ENCODE measurements around the gene JARID2.

Gene JARID2

GRCh38 chr6:15499591-15499990, 253.7 kb downstream of the JARID2 start:
- no peak for DNase-seq

GRCh38 chr6:15500078-15500740, 254.3 kb downstream of the JARID2 start:
- no peak for DNase-seq

DNA sequence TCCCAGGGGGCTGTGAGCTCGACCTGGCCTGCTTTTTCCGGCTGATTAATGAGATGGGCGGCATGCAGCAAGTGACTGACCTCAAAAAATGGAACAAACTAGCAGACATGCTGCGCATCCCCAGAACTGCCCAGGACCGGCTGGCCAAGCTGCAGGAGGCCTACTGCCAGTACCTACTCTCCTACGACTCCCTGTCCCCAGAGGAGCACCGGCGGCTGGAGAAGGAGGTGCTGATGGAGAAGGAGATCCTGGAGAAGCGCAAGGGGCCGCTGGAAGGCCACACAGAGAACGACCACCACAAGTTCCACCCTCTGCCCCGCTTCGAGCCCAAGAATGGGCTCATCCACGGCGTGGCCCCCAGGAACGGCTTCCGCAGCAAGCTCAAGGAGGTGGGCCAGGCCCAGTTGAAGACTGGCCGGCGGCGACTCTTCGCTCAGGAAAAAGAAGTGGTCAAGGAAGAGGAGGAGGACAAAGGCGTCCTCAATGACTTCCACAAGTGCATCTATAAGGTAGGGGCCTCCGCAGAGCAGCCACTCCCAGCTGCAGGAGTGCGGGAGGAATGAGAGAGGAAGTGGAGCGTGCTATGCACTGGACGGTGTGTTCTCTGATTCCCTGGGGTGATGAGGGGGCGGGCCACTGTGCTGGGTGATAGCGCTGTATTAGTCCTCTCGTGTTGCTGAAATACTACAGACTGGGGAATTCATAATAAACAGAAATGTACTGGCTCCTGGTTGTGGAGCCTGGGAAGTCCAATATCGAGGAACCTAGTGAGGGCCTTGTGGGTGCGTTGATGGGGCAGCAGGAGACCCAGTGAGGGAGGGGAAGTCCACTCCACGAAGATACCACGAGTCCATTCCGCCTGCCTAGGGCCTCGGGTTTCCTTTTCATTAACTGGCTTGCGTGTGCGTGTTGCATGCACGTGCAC, 255.3 kb downstream of the JARID2 start:
- no peak for DNase-seq

DNA sequence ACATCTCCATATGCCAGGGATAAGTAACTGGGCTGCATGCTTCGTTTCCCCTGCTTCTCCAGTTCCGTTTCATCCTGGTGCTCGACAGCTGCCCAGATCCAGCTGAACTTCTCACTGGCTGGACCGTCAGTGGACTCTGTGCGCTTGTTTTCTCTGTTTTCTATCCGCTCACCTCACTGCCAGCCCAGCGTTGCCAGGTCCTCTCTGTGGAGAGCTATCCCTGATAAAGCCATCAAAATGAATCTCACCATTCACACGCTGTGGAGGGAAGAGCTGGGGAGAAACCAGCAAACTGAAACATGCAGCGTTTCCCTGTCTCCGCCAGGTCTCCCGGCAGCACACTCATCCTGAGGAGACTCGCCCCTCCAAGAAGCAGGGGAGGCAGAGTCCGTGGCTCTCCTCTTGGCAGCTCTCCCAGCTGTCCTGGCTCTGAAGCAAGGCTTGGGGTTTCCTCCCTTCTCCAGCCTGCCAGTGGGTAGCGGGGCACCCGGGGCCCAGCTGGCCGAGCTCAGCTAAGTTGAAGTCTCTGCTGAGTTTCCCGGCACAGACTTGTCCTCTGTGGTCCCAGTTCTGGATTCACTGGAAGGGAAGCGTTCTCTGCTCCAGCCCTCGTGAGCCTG, 256.1 kb downstream of the JARID2 start:
- no peak for DNase-seq

- DNase-seq: no peak
Measured at GRCh38 chr6:15502446-15503345, 256.8 kb downstream of the JARID2 start.

- no peak for DNase-seq
Measured at GRCh38 chr6:15503346-15503680, 257.4 kb downstream of the JARID2 start.

GRCh38 chr6:15504040-15504495, 258.2 kb downstream of the JARID2 start:
- no peak for DNase-seq

- DNase-seq: no peak
Measured at GRCh38 chr6:15504581-15505350, 258.9 kb downstream of the JARID2 start.

- no peak for DNase-seq
Measured at GRCh38 chr6:15505463-15505918, 259.6 kb downstream of the JARID2 start.

GRCh38 chr6:15506066-15506465, 260.2 kb downstream of the JARID2 start:
- no peak for DNase-seq

DNA sequence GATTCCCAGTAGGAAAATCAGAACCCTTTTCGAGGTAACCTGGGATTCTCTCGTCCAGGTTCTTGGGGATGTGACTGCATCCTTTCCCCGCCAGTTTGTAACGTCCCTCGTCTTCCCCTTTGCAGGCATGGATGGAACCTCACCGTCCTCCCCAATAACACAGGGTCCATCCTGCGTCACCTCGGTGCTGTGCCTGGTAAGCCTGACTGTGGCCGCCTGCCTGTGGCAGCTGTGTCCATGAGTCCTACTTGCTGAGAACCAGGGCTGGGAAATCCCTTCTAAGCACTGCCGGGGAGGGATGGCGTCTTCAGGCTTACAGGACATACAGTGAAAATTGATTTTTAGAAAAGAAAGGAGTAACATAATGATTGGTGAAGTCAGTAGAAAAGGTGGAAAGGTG, 261.4 kb downstream of the JARID2 start:
- no peak for DNase-seq

GRCh38 chr6:15507746-15508145, 261.9 kb downstream of the JARID2 start:
- DNase-seq: no peak

- no peak for DNase-seq
Measured at GRCh38 chr6:15508441-15508871, 262.6 kb downstream of the JARID2 start.

- DNase-seq: no peak
Measured at GRCh38 chr6:15508931-15509330, 263.1 kb downstream of the JARID2 start.

DNA sequence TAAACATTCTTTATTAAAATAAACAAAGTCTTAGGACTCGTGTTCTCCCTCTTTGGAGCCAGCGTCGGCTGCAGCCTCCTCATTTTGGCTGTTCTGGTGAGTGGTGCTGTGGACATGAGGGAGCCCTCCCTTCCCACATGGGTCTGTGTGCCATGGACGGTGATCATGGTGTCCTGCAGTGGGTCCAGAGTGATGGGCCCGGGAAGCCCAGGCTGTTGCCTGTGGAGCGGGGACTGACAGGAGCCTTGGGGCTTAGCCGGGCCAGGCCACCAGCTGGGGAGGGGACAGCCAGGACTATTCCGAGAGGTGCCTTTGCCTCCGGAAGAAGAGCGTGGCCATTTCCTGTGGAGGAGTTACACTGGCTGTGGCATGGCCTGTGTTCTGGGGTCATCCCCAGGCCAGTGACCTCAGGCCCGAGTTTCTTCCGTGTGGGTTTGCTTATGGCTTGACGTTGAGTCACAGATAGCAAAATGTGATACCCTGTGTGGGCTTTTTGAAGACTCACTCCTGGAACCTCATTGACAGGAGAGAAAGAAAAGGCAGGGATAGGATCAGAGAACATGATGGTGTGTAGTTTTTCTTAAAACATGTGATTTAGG, 263.6 kb downstream of the JARID2 start:
- DNase-seq: no peak

GRCh38 chr6:15510121-15510520, 264.3 kb downstream of the JARID2 start:
- DNase-seq: no peak

DNA sequence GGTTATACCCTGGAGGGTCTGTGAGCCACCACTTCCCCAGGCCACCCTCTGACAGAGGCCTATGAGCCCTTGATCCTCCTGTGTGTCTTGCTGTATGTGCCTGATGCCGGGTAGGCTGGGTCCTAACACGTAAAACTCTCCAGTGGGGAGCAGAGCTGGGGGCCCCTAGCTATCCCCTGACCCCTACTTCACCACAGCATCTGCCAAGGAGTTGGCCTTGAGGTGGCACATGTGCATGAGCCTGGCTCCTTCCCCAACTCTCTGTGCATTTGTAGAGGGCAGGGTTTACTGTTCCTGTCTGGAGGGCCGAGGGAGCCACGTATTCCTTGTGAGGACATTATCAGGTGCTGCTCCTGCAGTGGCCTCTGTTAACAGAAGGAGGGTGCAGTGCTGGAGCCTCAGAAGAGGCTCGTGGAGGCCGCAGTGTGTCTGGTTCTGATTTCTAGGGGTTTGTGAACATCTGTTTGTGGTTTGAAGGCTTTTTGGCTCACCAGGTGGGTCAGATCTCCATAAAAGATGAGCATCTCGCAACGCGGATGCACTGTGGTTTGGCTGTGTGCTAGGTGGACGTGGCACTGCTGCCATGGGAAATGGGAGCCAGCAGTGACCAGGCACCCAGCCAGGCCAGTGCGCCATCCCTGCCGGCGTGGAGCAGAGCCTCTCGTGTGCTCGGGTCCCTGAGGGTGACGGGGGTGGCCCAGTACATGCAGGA, 264.8 kb downstream of the JARID2 start:
- DNase-seq: no peak

DNA sequence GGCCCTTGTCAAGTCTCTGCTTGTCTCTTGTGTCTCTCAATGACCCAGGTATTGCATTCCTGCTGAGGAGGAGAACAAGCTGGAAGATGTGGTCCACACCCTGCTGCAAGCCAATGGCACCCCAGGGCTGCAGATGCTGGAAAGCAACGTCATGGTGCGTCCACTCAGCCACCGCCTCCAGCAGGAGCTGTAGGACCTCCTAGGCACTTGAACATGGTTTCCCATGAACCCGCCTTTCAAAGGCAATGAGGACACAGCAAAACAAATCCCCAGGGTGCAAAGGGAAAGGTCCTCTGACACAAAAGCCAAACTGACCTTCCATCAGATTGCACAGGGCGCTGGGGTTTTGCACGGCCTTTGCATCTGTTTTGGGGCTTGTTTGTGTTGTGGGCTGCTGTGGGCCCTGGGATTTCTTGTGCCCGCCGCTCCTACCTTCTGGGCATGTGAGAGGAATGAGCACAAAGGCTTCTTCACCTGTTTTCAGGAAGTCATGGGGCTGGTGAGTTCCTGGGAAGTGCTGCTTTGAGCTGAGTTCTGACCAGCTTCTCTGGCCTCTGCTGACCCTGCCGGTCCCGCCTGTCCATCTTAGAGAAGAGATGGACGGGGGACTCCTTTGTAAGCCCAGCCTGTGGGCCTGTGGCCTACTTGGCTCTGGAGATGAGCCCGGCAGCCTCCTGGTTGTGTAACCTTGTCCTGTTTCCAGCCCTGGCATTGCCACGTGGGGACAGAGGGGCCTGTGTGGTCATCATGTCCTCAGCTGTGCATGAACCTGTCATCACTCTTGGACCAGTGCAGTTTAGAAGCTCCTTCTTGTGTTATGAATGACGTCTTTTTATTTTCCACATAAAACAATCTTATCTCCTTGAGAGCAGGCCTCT, 265.6 kb downstream of the JARID2 start:
- no peak for DNase-seq

DNA sequence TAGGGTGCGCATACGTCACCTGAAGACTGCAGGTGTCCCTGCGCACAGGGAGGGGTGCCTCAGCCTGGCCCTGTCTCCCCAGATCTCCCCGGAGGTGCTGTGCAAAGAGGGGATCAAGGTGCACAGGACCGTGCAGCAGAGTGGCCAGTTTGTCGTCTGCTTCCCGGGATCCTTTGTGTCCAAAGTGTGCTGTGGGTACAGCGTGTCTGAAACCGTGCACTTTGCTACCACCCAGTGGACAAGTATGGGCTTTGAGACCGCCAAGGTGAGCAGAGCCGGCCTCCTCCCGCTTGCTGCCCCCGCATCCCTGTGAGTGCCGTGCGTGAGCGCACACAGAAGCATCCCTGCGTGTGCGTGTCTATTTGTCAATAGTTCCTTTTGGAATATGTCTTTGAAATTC, 266.3 kb downstream of the JARID2 start:
- no peak for DNase-seq

GRCh38 chr6:15512721-15513120, 266.9 kb downstream of the JARID2 start:
- no peak for DNase-seq
